Measurements from ENCODE around the gene RNF182. TPM values are rescaled to one million over a fixed set of nuclear protein-coding genes. Genes with fewer than 3 reads are reported as not detected.

The RNF182 gene
- total RNA-seq, 2 experiments from 2014 or later: 0.11 to 0.20 TPM

- ChIA-PET POLR2A (no interaction called here), CTCF (no interaction called here)
- no peak overlapping the region for H3K27ac Mint-ChIP-seq
- Histone ChIP-seq H3K9me3 (ENCODE audit: control insufficient read depth in 1 of 2, insufficient read depth in 1 of 2, low read length in 2 of 2) (peaks cover 0 to 3% of the 10 kb centered on the region in 2 experiments), H3K4me3 (ENCODE audit: low read length) (no peak overlapping the region), H3K27ac (ENCODE audit: low read depth in 1 of 2, low read length in 2 of 2) (no peak overlapping the region), H3K4me1 (ENCODE audit: insufficient read depth, low read length) (no peaks in the 10 kb centered on the region), H3K27me3 (ENCODE audit: control insufficient read depth in 1 of 2, insufficient read depth in 2 of 2, low read length in 2 of 2) (peaks cover 17 to 41% of the 10 kb centered on the region in 2 experiments), H3K36me3 (ENCODE audit: insufficient read depth, low read length) (no peaks in the 10 kb centered on the region)
- intact Hi-C loops (cut with DNase I, micrococcal nuclease): no loop called here
- peaks cover 50% of the 10 kb centered on the region for H3K27me3 Mint-ChIP-seq
- DNase-seq: no peak
- H3K36me3 Mint-ChIP-seq (ENCODE audit: low read depth): no peaks in the 10 kb centered on the region
- H3K4me1 Mint-ChIP-seq (ENCODE audit: low read depth): peaks cover 14% of the 10 kb centered on the region
- H3K9me3 Mint-ChIP-seq: peaks cover 3% of the 10 kb centered on the region
- H3K4me3 Mint-ChIP-seq: no peak overlapping the region
- TF ChIP-seq CTCF (IDR thresholded peaks at IDR 0.05): no peak
- ATAC-seq (ENCODE audit: poor library complexity): no peak
These were observed 7.1 kb downstream of the RNF182 start for GRCh38 chr6:13931797-13932402.

GRCh38 chr6:13932785-13933184 lies 8.0 kb downstream of the RNF182 start:
- POLR2A ChIA-PET: no interaction called here
- Histone ChIP-seq H3K4me1 (ENCODE audit: insufficient read depth, low read length) (no peaks in the 10 kb centered on the region), H3K4me3 (ENCODE audit: low read length) (no peak overlapping the region), H3K36me3 (ENCODE audit: insufficient read depth, low read length) (no peaks in the 10 kb centered on the region), H3K27me3 (ENCODE audit: control insufficient read depth in 1 of 2, insufficient read depth in 2 of 2, low read length in 2 of 2) (peaks cover 9 to 32% of the 10 kb centered on the region in 2 experiments), H3K27ac (ENCODE audit: low read depth in 1 of 2, low read length in 2 of 2) (no peak overlapping the region), H3K9me3 (ENCODE audit: control insufficient read depth in 1 of 2, insufficient read depth in 1 of 2, low read length in 2 of 2) (no peaks in the 10 kb centered on the region)
- no peaks in the 10 kb centered on the region for H3K36me3 Mint-ChIP-seq (ENCODE audit: low read depth)
- H3K27me3 Mint-ChIP-seq: peaks cover 41% of the 10 kb centered on the region
- peaks cover 14% of the 10 kb centered on the region for H3K4me1 Mint-ChIP-seq (ENCODE audit: low read depth)
- no peak overlapping the region for H3K27ac Mint-ChIP-seq
- DNase-seq: no peak
- no peak for TF ChIP-seq CTCF (IDR thresholded peaks at IDR 0.05)
- H3K4me3 Mint-ChIP-seq: no peak overlapping the region
- ATAC-seq (ENCODE audit: poor library complexity): no peak
- intact Hi-C loops (cut with DNase I, micrococcal nuclease): no loop called here
- CTCF ChIA-PET: no interaction called here
- H3K9me3 Mint-ChIP-seq: no peaks in the 10 kb centered on the region

- Mint-ChIP-seq H3K27ac (no peak overlapping the region), H3K4me3 (no peak overlapping the region), H3K36me3 (ENCODE audit: low read depth) (no peaks in the 10 kb centered on the region), H3K4me1 (ENCODE audit: low read depth) (peaks cover 14% of the 10 kb centered on the region), H3K27me3 (peaks cover 22% of the 10 kb centered on the region), H3K9me3 (no peaks in the 10 kb centered on the region)
- H3K36me3 ChIP-seq (ENCODE audit: insufficient read depth, low read length): no peaks in the 10 kb centered on the region
- no peaks in the 10 kb centered on the region for H3K9me3 ChIP-seq (ENCODE audit: control insufficient read depth in 1 of 2, insufficient read depth in 1 of 2, low read length in 2 of 2)
- H3K27ac ChIP-seq (ENCODE audit: low read depth in 1 of 2, low read length in 2 of 2): no peak overlapping the region
- H3K4me3 ChIP-seq (ENCODE audit: low read length): no peak overlapping the region
- no peaks in the 10 kb centered on the region for H3K4me1 ChIP-seq (ENCODE audit: insufficient read depth, low read length)
- DNase-seq (no peak), ATAC-seq (ENCODE audit: poor library complexity) (no peak)
- POLR2A ChIA-PET: no interaction called here
- CTCF ChIA-PET: interaction anchor here (1.7 kb wide), 1 partner anchor 9 kb away, joined by 3 read pairs; no protein-coding TSS in a partner anchor
- intact Hi-C loops (cut with DNase I, micrococcal nuclease): no loop called here
- H3K27me3 ChIP-seq (ENCODE audit: control insufficient read depth in 1 of 2, insufficient read depth in 2 of 2, low read length in 2 of 2): peaks cover 3 to 13% of the 10 kb centered on the region in 2 experiments
- TF ChIP-seq CTCF (IDR thresholded peaks at IDR 0.05): no peak
These were observed 10.0 kb downstream of the RNF182 start for GRCh38 chr6:13934721-13935120.

All from CD4-positive, alpha-beta T cell (primary cell).